GM18505 (cell line): ENCODE results near the gene SLC66A2.
A peak's percentile ranks its signal among the peaks of the same experiment; 100 is the strongest.
"Not testable (repeated sequence)": the region's sequence is repeated elsewhere in the genome, so short reads cannot be mapped to it uniquely, and the experiment has no call there.

Source experiments
- ATAC-seq: cut with Tn5 transposase; IDR thresholded peaks from one replicate; pipeline ENCODE4 v1.9.1; 2021; ENCODE audit not compliant: unreplicated experiment
- POLR2A ChIP-seq: IDR thresholded peaks from 4 replicates; pipeline ENCODE4 v1.6.1; 2011; ENCODE audit warnings: borderline replicate concordance; ENCODE audit not compliant: insufficient read depth, insufficient read length; ENCODE audit errors: extremely low read depth

The SLC66A2 gene

GRCh38 chr18:79951545-79952455 is at the start of gene SLC66A2:
Gene SLC66A2, minus strand, starts transcription at chr18:79951653. Its CDS starts 727 bp downstream, at chr18:79950926.
- TF ChIP-seq POLR2A: peak; percentile 46
- ATAC-seq: peak; percentile 85

GRCh38 chr18:80000877-80001276 is 49.4 kb upstream of the SLC66A2 start:
- TF ChIP-seq POLR2A: no peak
- ATAC-seq: no peak

- not testable (repeated sequence) for ATAC-seq
Measured at GRCh38 chr18:79999701-80000100, 48.2 kb upstream of the SLC66A2 start.

GRCh38 chr18:79991494-79991893 is 40.0 kb upstream of the SLC66A2 start:
- no peak for TF ChIP-seq POLR2A
- no peak for ATAC-seq

- ATAC-seq: no peak
- no peak for TF ChIP-seq POLR2A
Measured at GRCh38 chr18:79989195-79989497, 37.7 kb upstream of the SLC66A2 start.

GRCh38 chr18:79988451-79989194 is 37.2 kb upstream of the SLC66A2 start, which contains the start of gene TXNL4A:
Gene TXNL4A, minus strand, starts transcription at chr18:79988563. Its CDS starts 171 bp downstream, at chr18:79988392.
- TF ChIP-seq POLR2A: peak; percentile 95
- ATAC-seq: peak; percentile 95

- no peak for TF ChIP-seq POLR2A
- ATAC-seq: peak; percentile 69
Measured at GRCh38 chr18:79988071-79988450, 36.6 kb upstream of the SLC66A2 start.

- no peak for ATAC-seq
- TF ChIP-seq POLR2A: no peak
Measured at GRCh38 chr18:79987566-79987965, 36.1 kb upstream of the SLC66A2 start.

GRCh38 chr18:79986726-79987125 is 35.3 kb upstream of the SLC66A2 start:
- no peak for TF ChIP-seq POLR2A
- ATAC-seq: no peak

GRCh38 chr18:79985172-79985571 is 33.7 kb upstream of the SLC66A2 start:
- TF ChIP-seq POLR2A: no peak
- no peak for ATAC-seq

GRCh38 chr18:79983793-79984192 is 32.3 kb upstream of the SLC66A2 start:
- no peak for TF ChIP-seq POLR2A
- no peak for ATAC-seq

GRCh38 chr18:79983253-79983652 is 31.8 kb upstream of the SLC66A2 start:
- no peak for ATAC-seq
- TF ChIP-seq POLR2A: no peak

GRCh38 chr18:79982736-79983135 is 31.3 kb upstream of the SLC66A2 start:
- TF ChIP-seq POLR2A: no peak
- no peak for ATAC-seq

- no peak for TF ChIP-seq POLR2A
- ATAC-seq: no peak
Measured at GRCh38 chr18:79980585-79980984, 29.1 kb upstream of the SLC66A2 start.
